Measurements from ENCODE around the gene CLEC9A.

The CLEC9A gene

DNA sequence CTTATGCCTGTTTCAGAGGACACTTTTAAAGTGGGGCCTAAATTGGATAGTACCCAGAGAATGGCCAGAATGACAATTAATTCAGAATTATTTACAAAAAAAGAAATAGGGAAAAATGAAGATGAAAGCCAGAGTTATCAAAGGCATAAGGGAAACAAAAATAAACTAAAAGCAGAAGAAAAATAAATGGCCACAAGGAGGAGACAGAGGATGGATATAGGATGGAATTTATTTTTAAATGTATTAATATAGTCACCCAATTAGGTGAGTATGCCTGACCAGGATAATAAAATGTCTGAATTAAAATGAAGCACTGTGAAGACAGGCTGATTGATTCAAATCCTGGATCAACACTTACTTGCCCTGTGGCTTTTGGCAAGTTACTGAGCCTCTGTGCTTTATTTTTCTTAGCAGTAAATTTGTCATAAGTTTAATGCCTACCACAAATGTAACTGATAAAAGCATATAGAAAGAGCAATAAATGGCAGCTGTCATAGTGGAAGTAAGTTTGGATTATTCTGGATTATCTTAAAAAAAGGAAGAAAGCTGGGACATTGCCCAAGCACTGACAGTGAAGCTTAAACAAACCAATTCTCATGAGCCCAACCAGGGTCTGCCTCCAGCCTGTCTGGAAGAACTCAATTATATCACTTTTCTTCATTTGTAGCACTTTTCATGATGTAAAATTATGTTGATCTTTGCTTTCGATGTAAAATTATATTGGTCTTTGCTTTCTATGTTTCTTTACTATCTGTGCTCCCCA is 3.5 kb downstream of the CLEC9A start:
- TF ChIP-seq RAD21 (IDR thresholded peaks at IDR 0.05; ENCODE audit: low read depth) (peak; percentile 56), TAF1 (IDR thresholded peaks at IDR 0.05; ENCODE audit: low read depth) (no peak)

DNA sequence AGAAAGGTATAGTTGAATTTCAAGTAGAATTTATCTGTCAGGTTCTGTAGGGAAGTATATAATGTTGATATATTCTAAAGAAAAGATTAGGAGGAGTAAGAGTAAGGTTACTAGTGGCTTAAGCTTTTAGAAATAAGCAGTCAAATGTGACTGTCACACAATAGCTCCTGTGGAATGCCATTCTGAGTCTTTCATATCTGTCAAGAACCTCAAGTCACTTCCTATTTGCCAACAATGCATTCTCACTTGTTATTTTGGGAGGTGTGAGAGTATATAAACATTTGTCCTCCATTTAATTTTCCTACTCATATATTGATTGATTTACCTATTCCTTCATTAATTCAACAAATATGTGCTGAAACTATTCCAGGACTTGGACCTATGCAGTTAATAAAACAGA is 11.7 kb downstream of the CLEC9A start:
- TF ChIP-seq, protein P1, sequence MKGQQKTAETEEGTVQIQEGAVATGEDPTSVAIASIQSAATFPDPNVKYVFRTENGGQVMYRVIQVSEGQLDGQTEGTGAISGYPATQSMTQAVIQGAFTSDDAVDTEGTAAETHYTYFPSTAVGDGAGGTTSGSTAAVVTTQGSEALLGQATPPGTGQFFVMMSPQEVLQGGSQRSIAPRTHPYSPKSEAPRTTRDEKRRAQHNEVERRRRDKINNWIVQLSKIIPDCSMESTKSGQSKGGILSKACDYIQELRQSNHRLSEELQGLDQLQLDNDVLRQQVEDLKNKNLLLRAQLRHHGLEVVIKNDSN (IDR thresholded peaks at IDR 0.05): no peak
- TF ChIP-seq EGR1 (IDR thresholded peaks at IDR 0.05): no peak

DNA sequence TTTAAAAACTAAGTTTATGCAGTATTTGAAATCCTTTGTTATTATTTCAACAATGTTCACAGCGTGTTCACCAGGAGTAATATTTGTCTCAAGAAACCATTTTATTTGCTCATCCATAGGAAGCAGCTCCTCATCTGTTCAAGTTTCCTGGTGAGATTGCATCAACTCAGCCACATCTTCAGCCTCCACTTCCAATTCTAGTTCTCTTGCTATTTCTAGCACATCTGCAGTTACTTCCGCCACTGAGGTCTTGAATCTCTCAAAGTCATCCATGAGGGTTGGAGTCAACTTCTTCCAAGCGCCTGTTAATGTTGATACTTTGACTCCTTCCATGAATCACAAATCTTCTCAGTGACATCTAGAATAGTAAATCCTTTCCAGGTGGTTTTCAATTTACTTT is 18.0 kb downstream of the CLEC9A start:
- TF ChIP-seq EGR1 (IDR thresholded peaks at IDR 0.05): no peak
- TF ChIP-seq CREB1 (IDR thresholded peaks at IDR 0.05; ENCODE audit: low read depth): no peak
- no peak for TF ChIP-seq TCF12 (IDR thresholded peaks at IDR 0.05; ENCODE audit: low read depth)
- TF ChIP-seq, protein P2, sequence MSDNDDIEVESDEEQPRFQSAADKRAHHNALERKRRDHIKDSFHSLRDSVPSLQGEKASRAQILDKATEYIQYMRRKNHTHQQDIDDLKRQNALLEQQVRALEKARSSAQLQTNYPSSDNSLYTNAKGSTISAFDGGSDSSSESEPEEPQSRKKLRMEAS (IDR thresholded peaks at IDR 0.05): no peak
- no peak for TF ChIP-seq TEAD4 (IDR thresholded peaks at IDR 0.05)
- TF ChIP-seq ZBTB7A (IDR thresholded peaks at IDR 0.05; ENCODE audit: low read depth): no peak

DNA sequence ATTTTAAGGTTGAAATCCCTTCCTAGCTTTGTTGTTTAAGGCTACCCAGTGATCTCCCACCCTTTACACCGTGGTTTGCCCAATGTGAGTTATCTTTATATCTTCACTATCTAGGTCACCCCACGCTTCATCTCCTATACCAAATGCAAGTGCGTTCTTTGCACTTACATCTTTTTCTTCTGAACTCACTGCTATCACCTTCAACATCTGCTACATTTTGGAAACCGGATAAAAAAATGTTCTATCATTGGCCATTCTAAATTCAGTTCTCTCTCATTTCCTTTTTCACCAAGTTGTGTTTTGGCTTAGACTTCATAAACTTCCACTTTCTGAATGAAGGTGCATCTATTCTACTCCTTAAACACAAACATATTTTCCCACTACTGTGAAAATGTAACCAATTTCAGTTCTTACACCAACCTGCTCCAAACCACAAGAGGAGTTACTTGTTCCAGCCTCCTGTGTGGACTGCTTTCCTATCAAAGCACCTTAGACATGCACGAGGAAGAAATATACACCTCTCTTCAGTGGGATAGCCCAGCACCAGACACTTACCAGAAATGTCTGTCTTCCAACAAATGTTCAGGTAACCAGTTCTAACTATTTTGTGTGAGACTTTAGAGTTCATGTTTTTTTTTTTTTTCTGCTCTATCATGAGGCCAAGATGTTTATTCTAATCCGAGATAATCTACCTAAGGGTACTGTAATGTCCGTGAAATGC is 21.9 kb downstream of the CLEC9A start:
- no peak for TF ChIP-seq EGR1 (IDR thresholded peaks at IDR 0.05)
- TF ChIP-seq, protein P1 (IDR thresholded peaks at IDR 0.05): no peak
- TF ChIP-seq EP300 (IDR thresholded peaks at IDR 0.05; ENCODE audit: borderline replicate concordance): no peak
- TF ChIP-seq, protein P3, sequence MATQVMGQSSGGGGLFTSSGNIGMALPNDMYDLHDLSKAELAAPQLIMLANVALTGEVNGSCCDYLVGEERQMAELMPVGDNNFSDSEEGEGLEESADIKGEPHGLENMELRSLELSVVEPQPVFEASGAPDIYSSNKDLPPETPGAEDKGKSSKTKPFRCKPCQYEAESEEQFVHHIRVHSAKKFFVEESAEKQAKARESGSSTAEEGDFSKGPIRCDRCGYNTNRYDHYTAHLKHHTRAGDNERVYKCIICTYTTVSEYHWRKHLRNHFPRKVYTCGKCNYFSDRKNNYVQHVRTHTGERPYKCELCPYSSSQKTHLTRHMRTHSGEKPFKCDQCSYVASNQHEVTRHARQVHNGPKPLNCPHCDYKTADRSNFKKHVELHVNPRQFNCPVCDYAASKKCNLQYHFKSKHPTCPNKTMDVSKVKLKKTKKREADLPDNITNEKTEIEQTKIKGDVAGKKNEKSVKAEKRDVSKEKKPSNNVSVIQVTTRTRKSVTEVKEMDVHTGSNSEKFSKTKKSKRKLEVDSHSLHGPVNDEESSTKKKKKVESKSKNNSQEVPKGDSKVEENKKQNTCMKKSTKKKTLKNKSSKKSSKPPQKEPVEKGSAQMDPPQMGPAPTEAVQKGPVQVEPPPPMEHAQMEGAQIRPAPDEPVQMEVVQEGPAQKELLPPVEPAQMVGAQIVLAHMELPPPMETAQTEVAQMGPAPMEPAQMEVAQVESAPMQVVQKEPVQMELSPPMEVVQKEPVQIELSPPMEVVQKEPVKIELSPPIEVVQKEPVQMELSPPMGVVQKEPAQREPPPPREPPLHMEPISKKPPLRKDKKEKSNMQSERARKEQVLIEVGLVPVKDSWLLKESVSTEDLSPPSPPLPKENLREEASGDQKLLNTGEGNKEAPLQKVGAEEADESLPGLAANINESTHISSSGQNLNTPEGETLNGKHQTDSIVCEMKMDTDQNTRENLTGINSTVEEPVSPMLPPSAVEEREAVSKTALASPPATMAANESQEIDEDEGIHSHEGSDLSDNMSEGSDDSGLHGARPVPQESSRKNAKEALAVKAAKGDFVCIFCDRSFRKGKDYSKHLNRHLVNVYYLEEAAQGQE (IDR thresholded peaks at IDR 0.05; ENCODE audit: low read depth): no peak
- no peak for TF ChIP-seq TCF12 (IDR thresholded peaks at IDR 0.05; ENCODE audit: low read depth)
- no peak for TF ChIP-seq TAF1 (IDR thresholded peaks at IDR 0.05; ENCODE audit: low read depth)
- TF ChIP-seq TEAD4 (IDR thresholded peaks at IDR 0.05): no peak
- TF ChIP-seq, protein P2 (IDR thresholded peaks at IDR 0.05): no peak
- no peak for TF ChIP-seq NFIC (IDR thresholded peaks at IDR 0.05)
- no peak for TF ChIP-seq ZBTB7A (IDR thresholded peaks at IDR 0.05; ENCODE audit: low read depth)
- TF ChIP-seq FOXM1 (IDR thresholded peaks at IDR 0.05; ENCODE audit: borderline replicate concordance, low read depth): no peak
- no peak for TF ChIP-seq CREB1 (IDR thresholded peaks at IDR 0.05; ENCODE audit: low read depth)
- no peak for TF ChIP-seq RAD21 (IDR thresholded peaks at IDR 0.05; ENCODE audit: low read depth)

DNA sequence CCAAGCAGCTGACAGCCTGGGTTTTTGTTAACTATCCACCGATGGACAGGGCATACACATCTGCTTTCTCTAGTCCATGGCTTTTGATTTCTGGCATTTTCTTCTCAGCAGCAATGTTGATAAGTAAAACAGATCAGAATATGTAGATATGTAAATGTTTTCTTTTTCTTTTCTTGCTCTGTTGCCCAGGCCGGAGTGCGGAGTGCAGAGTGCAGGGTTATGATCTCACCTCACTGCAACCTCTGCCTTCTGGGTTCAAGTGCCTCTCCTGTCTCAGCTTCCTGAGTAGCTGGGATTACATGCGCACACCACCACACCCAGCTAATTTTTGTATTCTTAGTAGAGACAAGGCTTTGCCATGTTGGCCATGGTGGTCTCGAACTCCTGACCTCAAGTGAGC is 27.9 kb downstream of the CLEC9A start:
- TF ChIP-seq EP300 (IDR thresholded peaks at IDR 0.05; ENCODE audit: borderline replicate concordance) (no peak), CEBPB (IDR thresholded peaks at IDR 0.05) (no peak), NFIC (IDR thresholded peaks at IDR 0.05) (no peak), EGR1 (IDR thresholded peaks at IDR 0.05) (no peak), TAF1 (IDR thresholded peaks at IDR 0.05; ENCODE audit: low read depth) (no peak), CREB1 (IDR thresholded peaks at IDR 0.05; ENCODE audit: low read depth) (no peak), FOXM1 (IDR thresholded peaks at IDR 0.05; ENCODE audit: borderline replicate concordance, low read depth) (no peak)
- TF ChIP-seq, protein P3 (IDR thresholded peaks at IDR 0.05; ENCODE audit: low read depth): no peak

DNA sequence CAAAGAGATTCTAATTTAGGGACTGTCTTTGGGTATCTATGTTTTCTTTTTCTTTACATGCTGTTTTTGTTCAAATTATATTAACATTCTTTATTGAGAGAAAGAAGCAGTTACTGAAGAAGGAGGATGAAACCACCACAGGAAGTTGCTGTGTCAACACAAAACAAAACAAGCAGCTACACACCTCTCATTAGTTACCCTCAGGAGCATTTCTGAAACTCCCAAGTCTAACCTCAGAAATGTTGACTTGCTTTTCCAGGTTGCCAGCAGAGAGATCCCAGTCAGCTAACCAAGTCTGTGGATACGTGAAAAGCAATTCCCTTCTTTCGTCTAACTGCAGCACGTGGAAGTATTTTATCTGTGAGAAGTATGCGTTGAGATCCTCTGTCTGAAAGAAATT is 34.8 kb downstream of the CLEC9A start:
- TF ChIP-seq FOXM1 (IDR thresholded peaks at IDR 0.05; ENCODE audit: borderline replicate concordance, low read depth): no peak
- TF ChIP-seq EGR1 (IDR thresholded peaks at IDR 0.05): no peak
- TF ChIP-seq TAF1 (IDR thresholded peaks at IDR 0.05; ENCODE audit: low read depth): no peak
- TF ChIP-seq EP300 (IDR thresholded peaks at IDR 0.05; ENCODE audit: borderline replicate concordance): no peak
- TF ChIP-seq TCF12 (IDR thresholded peaks at IDR 0.05; ENCODE audit: low read depth): no peak
- TF ChIP-seq, protein P3 (IDR thresholded peaks at IDR 0.05; ENCODE audit: low read depth): no peak
- TF ChIP-seq ZBTB7A (IDR thresholded peaks at IDR 0.05; ENCODE audit: low read depth): no peak
- TF ChIP-seq, protein P2 (IDR thresholded peaks at IDR 0.05): no peak
- no peak for TF ChIP-seq YY1 (IDR thresholded peaks at IDR 0.05; ENCODE audit: low read depth)
- no peak for TF ChIP-seq RAD21 (IDR thresholded peaks at IDR 0.05; ENCODE audit: low read depth)
- no peak for TF ChIP-seq TEAD4 (IDR thresholded peaks at IDR 0.05)
- TF ChIP-seq NFIC (IDR thresholded peaks at IDR 0.05): no peak
- TF ChIP-seq, protein P1 (IDR thresholded peaks at IDR 0.05): no peak
- no peak for TF ChIP-seq CEBPB (IDR thresholded peaks at IDR 0.05)
- TF ChIP-seq CREB1 (IDR thresholded peaks at IDR 0.05; ENCODE audit: low read depth): no peak

All from Ishikawa (cell line).